ENCODE results near the gene HERC5.
A peak's percentile ranks its signal among the peaks of the same experiment; 100 is the strongest.

Gene HERC5

DNA sequence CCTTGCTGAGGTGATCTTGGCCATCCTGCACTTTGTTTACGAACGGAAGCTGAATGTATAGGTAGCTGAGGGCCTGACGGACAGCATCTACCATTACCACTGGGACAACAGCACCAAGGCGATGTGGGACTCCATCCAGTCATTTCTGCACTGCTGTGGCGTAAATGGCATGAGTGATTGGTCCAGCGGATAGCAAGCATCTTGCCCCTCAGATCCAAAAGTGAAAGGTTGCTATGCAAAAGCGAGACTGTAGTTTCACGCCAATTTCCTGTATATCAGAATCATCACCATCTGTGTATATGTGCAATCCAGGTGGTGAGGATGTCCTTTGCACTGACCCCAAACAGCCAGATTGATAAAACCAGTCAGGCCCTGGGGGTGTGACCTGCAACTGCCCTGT is 70.9 kb downstream of the HERC5 start:
- Histone ChIP-seq H3F3A (ENCODE audit: insufficient read depth, low read length) (peaks cover 11% of the 10 kb centered on the region), H3K9ac (ENCODE audit: low read length) (no peak overlapping the region), H2AFZ (ENCODE audit: low read length) (peak overlapping the region; percentile 6; the same call in 1 of the 2 replicates), H3K36me3 (replicated peaks; ENCODE audit: insufficient read depth, low read length) (no peaks in the 10 kb centered on the region), H3K79me2 (ENCODE audit: low read length) (peaks cover 7% of the 10 kb centered on the region), H3K27ac (ENCODE audit: low read length) (peak overlapping the region; percentile 7; the same call in 1 of the 2 replicates), H3K9me3 (replicated peaks; ENCODE audit: insufficient read depth, low read length) (no peaks in the 10 kb centered on the region), H3K9me2 (replicated peaks; ENCODE audit: insufficient read depth, low read length) (no peaks in the 10 kb centered on the region), H3K4me2 (ENCODE audit: low read depth, low read length) (peak overlapping the region; percentile 45), H3K4me3 (ENCODE audit: low read length) (no peak overlapping the region; the same call in 1 of the 2 replicates), H3K4me1 (ENCODE audit: low read length) (peaks cover 12% of the 10 kb centered on the region), H4K20me1 (ENCODE audit: insufficient read depth, low read length) (no peaks in the 10 kb centered on the region), H3K27me3 (replicated peaks; ENCODE audit: insufficient read depth, low read length) (no peaks in the 10 kb centered on the region)
- no peak for TF ChIP-seq EZH2 (optimal IDR thresholded peaks at IDR 0.05; ENCODE audit: low read depth, low read length)
- TF ChIP-seq EZH2phosphoT487 (IDR thresholded peaks at IDR 0.05; ENCODE audit: low read length): no peak
- TF ChIP-seq, protein P1, sequence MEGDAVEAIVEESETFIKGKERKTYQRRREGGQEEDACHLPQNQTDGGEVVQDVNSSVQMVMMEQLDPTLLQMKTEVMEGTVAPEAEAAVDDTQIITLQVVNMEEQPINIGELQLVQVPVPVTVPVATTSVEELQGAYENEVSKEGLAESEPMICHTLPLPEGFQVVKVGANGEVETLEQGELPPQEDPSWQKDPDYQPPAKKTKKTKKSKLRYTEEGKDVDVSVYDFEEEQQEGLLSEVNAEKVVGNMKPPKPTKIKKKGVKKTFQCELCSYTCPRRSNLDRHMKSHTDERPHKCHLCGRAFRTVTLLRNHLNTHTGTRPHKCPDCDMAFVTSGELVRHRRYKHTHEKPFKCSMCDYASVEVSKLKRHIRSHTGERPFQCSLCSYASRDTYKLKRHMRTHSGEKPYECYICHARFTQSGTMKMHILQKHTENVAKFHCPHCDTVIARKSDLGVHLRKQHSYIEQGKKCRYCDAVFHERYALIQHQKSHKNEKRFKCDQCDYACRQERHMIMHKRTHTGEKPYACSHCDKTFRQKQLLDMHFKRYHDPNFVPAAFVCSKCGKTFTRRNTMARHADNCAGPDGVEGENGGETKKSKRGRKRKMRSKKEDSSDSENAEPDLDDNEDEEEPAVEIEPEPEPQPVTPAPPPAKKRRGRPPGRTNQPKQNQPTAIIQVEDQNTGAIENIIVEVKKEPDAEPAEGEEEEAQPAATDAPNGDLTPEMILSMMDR (IDR thresholded peaks at IDR 0.05; ENCODE audit: low read length): no peak
- DNase-seq: peak; percentile 63

DNA sequence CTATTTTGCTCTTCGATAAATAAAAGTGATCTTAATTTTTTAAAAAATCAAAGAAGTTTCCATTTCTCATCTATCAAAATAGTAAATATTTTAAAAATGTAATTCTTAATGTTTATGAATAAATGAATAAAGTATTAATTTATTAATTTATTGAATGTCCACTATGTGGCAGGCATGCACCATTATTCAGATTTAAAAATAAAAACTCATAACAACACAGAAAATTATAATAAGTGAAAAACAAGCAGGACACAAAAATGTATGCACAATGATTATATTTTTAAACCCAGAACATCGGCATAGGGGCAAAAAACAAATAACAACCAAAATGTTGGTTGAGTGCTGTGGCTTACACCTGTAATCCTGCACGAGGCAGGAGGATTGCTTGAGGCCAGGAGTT is 71.9 kb downstream of the HERC5 start:
- Histone ChIP-seq H3K4me3 (ENCODE audit: low read length) (no peak overlapping the region), H3F3A (ENCODE audit: insufficient read depth, low read length) (peaks cover 6% of the 10 kb centered on the region; the same call in 1 of the 2 replicates), H3K36me3 (replicated peaks; ENCODE audit: insufficient read depth, low read length) (no peaks in the 10 kb centered on the region), H3K27me3 (replicated peaks; ENCODE audit: insufficient read depth, low read length) (no peaks in the 10 kb centered on the region), H3K27ac (ENCODE audit: low read length) (no peak overlapping the region), H4K20me1 (ENCODE audit: insufficient read depth, low read length) (no peaks in the 10 kb centered on the region), H3K79me2 (ENCODE audit: low read length) (no peaks in the 10 kb centered on the region), H3K4me1 (ENCODE audit: low read length) (peaks cover 12% of the 10 kb centered on the region), H2AFZ (ENCODE audit: low read length) (no peak overlapping the region), H3K9me3 (replicated peaks; ENCODE audit: insufficient read depth, low read length) (no peaks in the 10 kb centered on the region), H3K4me2 (ENCODE audit: low read depth, low read length) (no peak overlapping the region), H3K9me2 (replicated peaks; ENCODE audit: insufficient read depth, low read length) (no peaks in the 10 kb centered on the region), H3K9ac (ENCODE audit: low read length) (no peak overlapping the region)
- TF ChIP-seq EZH2phosphoT487 (IDR thresholded peaks at IDR 0.05; ENCODE audit: low read length): no peak
- TF ChIP-seq, protein P1 (IDR thresholded peaks at IDR 0.05; ENCODE audit: low read length): no peak
- TF ChIP-seq EZH2 (optimal IDR thresholded peaks at IDR 0.05; ENCODE audit: low read depth, low read length): no peak
- no peak for DNase-seq

- Histone ChIP-seq H3K9me3 (replicated peaks; ENCODE audit: insufficient read depth, low read length) (no peaks in the 10 kb centered on the region), H3K36me3 (replicated peaks; ENCODE audit: insufficient read depth, low read length) (no peaks in the 10 kb centered on the region), H3K9me2 (replicated peaks; ENCODE audit: insufficient read depth, low read length) (no peaks in the 10 kb centered on the region), H3F3A (ENCODE audit: insufficient read depth, low read length) (peaks cover 6% of the 10 kb centered on the region; the same call in 1 of the 2 replicates), H4K20me1 (ENCODE audit: insufficient read depth, low read length) (no peaks in the 10 kb centered on the region), H3K4me3 (ENCODE audit: low read length) (no peak overlapping the region), H2AFZ (ENCODE audit: low read length) (no peak overlapping the region), H3K9ac (ENCODE audit: low read length) (no peak overlapping the region), H3K4me1 (ENCODE audit: low read length) (peaks cover 12% of the 10 kb centered on the region), H3K79me2 (ENCODE audit: low read length) (no peaks in the 10 kb centered on the region), H3K27me3 (replicated peaks; ENCODE audit: insufficient read depth, low read length) (no peaks in the 10 kb centered on the region), H3K4me2 (ENCODE audit: low read depth, low read length) (no peak overlapping the region), H3K27ac (ENCODE audit: low read length) (no peak overlapping the region)
- DNase-seq: no peak
- TF ChIP-seq EZH2phosphoT487 (IDR thresholded peaks at IDR 0.05; ENCODE audit: low read length): no peak
- TF ChIP-seq, protein P1 (IDR thresholded peaks at IDR 0.05; ENCODE audit: low read length): no peak
- TF ChIP-seq EZH2 (optimal IDR thresholded peaks at IDR 0.05; ENCODE audit: low read depth, low read length): no peak
Measured at GRCh38 chr4:88531549-88531948, 74.6 kb downstream of the HERC5 start.
